ENCODE results near the gene RBBP8NL. TPM values are rescaled to one million over a fixed set of nuclear protein-coding genes. Genes with fewer than 3 reads are reported as not detected.

RBBP8NL gene
- total RNA-seq, 2 experiments from 2014 or later = not detected

DNA sequence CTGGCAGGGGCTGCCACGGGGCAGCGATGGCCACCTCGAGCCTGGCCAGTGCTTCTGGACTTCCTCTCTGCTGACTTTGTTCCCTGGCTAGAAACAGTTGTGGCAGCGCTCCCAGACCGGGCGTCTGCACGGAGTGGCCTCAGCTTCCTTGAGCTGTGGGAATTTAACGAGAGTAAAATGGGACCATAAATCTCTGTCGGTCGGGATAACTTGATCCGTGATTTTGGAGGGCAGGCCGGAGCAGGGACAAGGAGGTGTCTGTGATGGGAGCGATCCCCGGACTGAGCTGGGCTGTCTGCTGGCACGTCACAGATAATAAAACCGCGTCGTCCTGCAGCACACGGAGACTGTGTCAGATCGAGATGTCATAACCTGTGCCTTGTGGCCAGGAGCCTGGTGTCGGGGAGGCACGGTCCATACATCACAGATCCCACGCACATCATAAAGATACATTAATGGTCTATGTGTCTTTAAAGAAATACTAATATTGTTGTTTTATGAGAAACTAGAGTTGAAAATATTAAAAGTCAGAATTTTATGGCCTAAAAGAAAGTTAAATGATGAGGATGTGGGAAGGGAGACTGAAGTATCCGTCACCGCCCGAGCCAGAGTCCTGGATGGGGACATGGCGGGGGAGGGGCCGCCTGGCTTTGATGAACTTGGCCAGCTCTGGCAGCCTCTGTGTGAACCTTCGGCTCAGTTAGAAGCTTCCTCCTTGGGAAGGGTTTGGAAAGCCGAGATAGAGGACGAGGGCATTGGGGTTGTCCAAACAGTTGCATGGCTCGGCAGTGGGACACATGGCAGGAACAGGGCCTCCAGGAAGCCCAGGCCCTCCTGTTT lies 6.5 kb upstream of the RBBP8NL start:
- DNase-seq = no peak
- Histone ChIP-seq H3K27me3 (ENCODE audit: control insufficient read depth in 1 of 2, insufficient read depth in 2 of 2, low read length in 2 of 2) (peaks cover 5 to 18% of the 10 kb centered on the region in 2 experiments), H3K36me3 (ENCODE audit: insufficient read depth, low read length) (no peaks in the 10 kb centered on the region), H3K4me1 (ENCODE audit: insufficient read depth, low read length) (no peaks in the 10 kb centered on the region), H3K9me3 (ENCODE audit: control insufficient read depth in 1 of 2, insufficient read depth in 1 of 2, low read length in 2 of 2) (peaks cover 0 to 7% of the 10 kb centered on the region in 2 experiments), H3K27ac (ENCODE audit: low read depth in 1 of 2, low read length in 2 of 2) (no peak overlapping the region), H3K4me3 (ENCODE audit: low read length) (no peak overlapping the region)
- Mint-ChIP-seq H3K4me3 (no peak overlapping the region), H3K27ac (no peak overlapping the region), H3K27me3 (peaks cover 33% of the 10 kb centered on the region), H3K36me3 (ENCODE audit: low read depth) (no peaks in the 10 kb centered on the region), H3K9me3 (no peaks in the 10 kb centered on the region), H3K4me1 (ENCODE audit: low read depth) (no peaks in the 10 kb centered on the region)
- TF ChIP-seq, protein P1, sequence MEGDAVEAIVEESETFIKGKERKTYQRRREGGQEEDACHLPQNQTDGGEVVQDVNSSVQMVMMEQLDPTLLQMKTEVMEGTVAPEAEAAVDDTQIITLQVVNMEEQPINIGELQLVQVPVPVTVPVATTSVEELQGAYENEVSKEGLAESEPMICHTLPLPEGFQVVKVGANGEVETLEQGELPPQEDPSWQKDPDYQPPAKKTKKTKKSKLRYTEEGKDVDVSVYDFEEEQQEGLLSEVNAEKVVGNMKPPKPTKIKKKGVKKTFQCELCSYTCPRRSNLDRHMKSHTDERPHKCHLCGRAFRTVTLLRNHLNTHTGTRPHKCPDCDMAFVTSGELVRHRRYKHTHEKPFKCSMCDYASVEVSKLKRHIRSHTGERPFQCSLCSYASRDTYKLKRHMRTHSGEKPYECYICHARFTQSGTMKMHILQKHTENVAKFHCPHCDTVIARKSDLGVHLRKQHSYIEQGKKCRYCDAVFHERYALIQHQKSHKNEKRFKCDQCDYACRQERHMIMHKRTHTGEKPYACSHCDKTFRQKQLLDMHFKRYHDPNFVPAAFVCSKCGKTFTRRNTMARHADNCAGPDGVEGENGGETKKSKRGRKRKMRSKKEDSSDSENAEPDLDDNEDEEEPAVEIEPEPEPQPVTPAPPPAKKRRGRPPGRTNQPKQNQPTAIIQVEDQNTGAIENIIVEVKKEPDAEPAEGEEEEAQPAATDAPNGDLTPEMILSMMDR (IDR thresholded peaks at IDR 0.05) = no peak
- ChIA-PET POLR2A (no interaction called here), CTCF (no interaction called here)
- intact Hi-C loops (cut with DNase I, micrococcal nuclease) = no loop called here
- ATAC-seq (ENCODE audit: poor library complexity) = no peak

DNA sequence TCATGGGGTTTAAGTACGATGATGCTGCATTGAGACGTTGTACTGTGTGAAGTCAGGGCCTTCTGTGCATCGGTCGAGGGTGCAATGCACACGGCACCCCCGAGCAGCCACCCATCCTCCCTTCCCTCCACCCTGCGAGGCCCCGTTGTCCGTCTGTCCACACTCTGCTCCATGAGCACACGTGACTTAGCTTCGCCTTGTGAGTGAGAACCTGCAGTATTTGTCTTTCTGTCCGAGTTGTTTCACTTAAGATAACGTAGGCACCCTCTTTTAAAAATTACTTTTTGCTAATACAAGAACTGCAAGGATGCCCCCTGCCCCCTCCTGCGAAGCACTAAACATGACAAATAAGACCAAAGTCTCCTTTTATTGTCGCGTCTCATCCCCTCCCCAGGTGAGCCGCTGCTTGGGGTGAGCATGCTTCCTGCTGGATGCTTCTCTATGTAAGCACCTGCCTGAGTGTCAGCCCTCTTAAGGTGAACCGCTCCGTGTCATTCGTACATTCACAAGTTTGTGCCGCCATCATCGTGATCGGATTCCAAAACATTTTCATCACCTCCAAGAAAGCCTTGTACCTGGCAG lies 3.6 kb upstream of the RBBP8NL start:
- H3K36me3 Mint-ChIP-seq (ENCODE audit: low read depth) = no peaks in the 10 kb centered on the region

DNA sequence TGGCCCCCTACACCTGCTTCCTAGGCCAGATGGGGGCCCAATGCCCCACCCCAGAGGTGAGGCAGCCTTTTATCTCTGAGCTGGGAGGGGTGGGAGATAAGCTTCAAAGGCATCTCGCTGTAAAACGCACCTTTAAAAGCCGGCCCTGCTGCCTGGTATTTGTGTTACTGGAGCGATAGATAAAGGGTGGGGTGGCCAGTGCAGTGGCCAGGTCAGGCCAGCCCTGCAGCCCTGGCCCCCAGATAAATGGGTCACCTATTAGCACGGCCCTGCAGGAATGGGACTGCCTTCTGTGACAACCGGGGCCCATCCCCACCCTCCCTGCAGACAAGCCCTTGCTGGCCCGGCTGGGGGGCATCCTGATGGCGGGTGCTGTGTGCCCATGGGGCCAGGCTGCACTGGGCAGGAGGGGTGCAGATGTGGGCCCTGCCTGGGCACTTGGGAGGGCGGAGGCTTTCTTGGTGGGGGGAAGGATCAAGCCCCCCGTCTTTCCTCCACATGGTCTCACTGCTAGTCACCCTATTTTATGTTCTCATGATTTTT lies 3.0 kb upstream of the RBBP8NL start:
- ChIA-PET POLR2A (no interaction called here), CTCF (no interaction called here)
- Histone ChIP-seq H3K9me3 (ENCODE audit: control insufficient read depth in 1 of 2, insufficient read depth in 1 of 2, low read length in 2 of 2) (peaks cover 0 to 6% of the 10 kb centered on the region in 2 experiments), H3K27me3 (ENCODE audit: control insufficient read depth in 1 of 2, insufficient read depth in 2 of 2, low read length in 2 of 2) (peaks cover 5 to 8% of the 10 kb centered on the region in 2 experiments), H3K36me3 (ENCODE audit: insufficient read depth, low read length) (no peaks in the 10 kb centered on the region), H3K4me1 (ENCODE audit: insufficient read depth, low read length) (no peaks in the 10 kb centered on the region), H3K27ac (ENCODE audit: low read depth in 1 of 2, low read length in 2 of 2) (no peak overlapping the region), H3K4me3 (ENCODE audit: low read length) (no peak overlapping the region)
- Mint-ChIP-seq H3K27ac (no peak overlapping the region), H3K36me3 (ENCODE audit: low read depth) (no peaks in the 10 kb centered on the region), H3K27me3 (peaks cover 28% of the 10 kb centered on the region), H3K4me3 (no peak overlapping the region), H3K4me1 (ENCODE audit: low read depth) (no peaks in the 10 kb centered on the region), H3K9me3 (no peaks in the 10 kb centered on the region)
- TF ChIP-seq, protein P1 (IDR thresholded peaks at IDR 0.05) = no peak
- intact Hi-C loops (cut with DNase I, micrococcal nuclease) = no loop called here
- ATAC-seq (ENCODE audit: poor library complexity) (no peak), DNase-seq (no peak)

More for the DNA sequence above, 3.6 kb upstream of the RBBP8NL start:
- Histone ChIP-seq H3K4me1 (ENCODE audit: insufficient read depth, low read length) (no peaks in the 10 kb centered on the region), H3K27me3 (ENCODE audit: control insufficient read depth in 1 of 2, insufficient read depth in 2 of 2, low read length in 2 of 2) (peaks cover 5 to 14% of the 10 kb centered on the region in 2 experiments), H3K9me3 (ENCODE audit: control insufficient read depth in 1 of 2, insufficient read depth in 1 of 2, low read length in 2 of 2) (peaks cover 0 to 6% of the 10 kb centered on the region in 2 experiments), H3K4me3 (ENCODE audit: low read length) (no peak overlapping the region), H3K36me3 (ENCODE audit: insufficient read depth, low read length) (no peaks in the 10 kb centered on the region), H3K27ac (ENCODE audit: low read depth in 1 of 2, low read length in 2 of 2) (no peak overlapping the region)
- Mint-ChIP-seq H3K9me3 (no peaks in the 10 kb centered on the region), H3K4me1 (ENCODE audit: low read depth) (no peaks in the 10 kb centered on the region), H3K27ac (no peak overlapping the region), H3K4me3 (no peak overlapping the region), H3K27me3 (peaks cover 33% of the 10 kb centered on the region)
- intact Hi-C loops (cut with DNase I, micrococcal nuclease) = no loop called here
- ChIA-PET POLR2A (no interaction called here), CTCF (no interaction called here)
- ATAC-seq (ENCODE audit: poor library complexity) (no peak), DNase-seq (no peak)
- TF ChIP-seq, protein P1 (IDR thresholded peaks at IDR 0.05) = no peak

Data from CD4-positive, alpha-beta T cell (primary cell).